SK-N-SH (cell line): ENCODE data around the gene CEP295NL. TPM values are rescaled to one million over a fixed set of nuclear protein-coding genes. Genes with fewer than 3 reads are reported as not detected.

Experiments used
- CTCF ChIA-PET: fragments of 300-600, 350-600 bp; formaldehyde crosslinking; extraction: SDS; loops from one replicate; lab custom pipeline; 2021; lab: Yijun Ruan, JAX
- POLR2A ChIA-PET: fragments of 350-600 bp; sonication (Branson Sonifier 250); formaldehyde crosslinking; extraction: SDS; loops from one replicate; lab custom pipeline; 2020; ENCODE audit warnings: antibody characterized with exemption, inconsistent platforms; lab: Yijun Ruan, JAX
- DNase-seq: peaks from one replicate; pipeline ENCODE4 v3.0.0; 2012
- H2AFZ ChIP-seq: fragments of 200-600 bp; sonication (generic); 2 replicates; pipeline ENCODE4 v1.8.1; 2016; ENCODE audit warnings: antibody characterized with exemption, mild to moderate bottlenecking, low read depth
- H3F3A ChIP-seq: fragments of 200-600 bp; sonication (generic); replicated peaks from 2 replicates; pipeline ENCODE3; 2016; ENCODE audit warnings: antibody characterized with exemption, mild to moderate bottlenecking; ENCODE audit not compliant: insufficient read depth
- H3K27ac ChIP-seq, 2 experiments: fragments of 200-500 bp in 1 of 2; fragments of 200-600 bp in 1 of 2; sonication (Bioruptor generic) in 1 of 2; sonication (generic), shearing (Covaris generic) in 1 of 2; 2 replicates each; pipeline versions ENCODE4 v1.5.1 to v1.6.1; 2014 to 2016; ENCODE audit warnings: low read depth in 2 of 2, inconsistent platforms in 1 of 2, low read length in 1 of 2, mild to moderate bottlenecking in 1 of 2, mixed read lengths in 1 of 2
- H3K27me3 ChIP-seq: fragments of 200-600 bp; sonication (generic), shearing (Covaris generic); 2 replicates; pipeline ENCODE4 v1.6.1; 2016; ENCODE audit warnings: mixed run types; ENCODE audit not compliant: insufficient read depth
- H3K36me3 ChIP-seq, 2 experiments: fragments of 200-500 bp in 1 of 2; fragments of 200-600 bp in 1 of 2; sonication (Bioruptor generic) in 1 of 2; sonication (generic) in 1 of 2; replicated peaks in 1 of 2; 2 replicates each; pipeline versions ENCODE3 to v1.5.1; 2014 to 2016; ENCODE audit warnings: low read length in 1 of 2, mild to moderate bottlenecking in 1 of 2; ENCODE audit not compliant: insufficient read depth in 2 of 2, control insufficient read depth in 1 of 2
- H3K4me1 ChIP-seq, 2 experiments: fragments of 200-500 bp in 1 of 2; fragments of 200-600 bp in 1 of 2; sonication (Bioruptor generic) in 1 of 2; sonication (generic), shearing (Covaris generic) in 1 of 2; 2 replicates each; pipeline versions ENCODE4 v1.5.1 to v1.6.1; 2014 to 2016; ENCODE audit warnings: low read depth in 1 of 2, low read length in 1 of 2, mixed run types in 1 of 2; ENCODE audit not compliant: insufficient read depth in 2 of 2, control insufficient read depth in 1 of 2
- H3K4me2 ChIP-seq: fragments of 200-600 bp; sonication (generic), shearing (Covaris generic); 2 replicates; pipeline ENCODE4 v1.6.1; 2017; ENCODE audit warnings: mixed run types
- H3K4me3 ChIP-seq, 2 experiments: fragments of 200-500 bp in 1 of 2; fragments of 200-600 bp in 1 of 2; sonication (Bioruptor generic) in 1 of 2; sonication (generic), shearing (Covaris generic) in 1 of 2; 2 replicates each; pipeline versions ENCODE4 v1.5.1 to v1.8.1; 2014 to 2016; ENCODE audit warnings: low read depth in 2 of 2, inconsistent platforms in 1 of 2, low read length in 1 of 2, mild to moderate bottlenecking in 1 of 2, mixed read lengths in 1 of 2, moderate library complexity in 1 of 2
- H3K79me2 ChIP-seq: fragments of 200-600 bp; sonication (generic); 2 replicates; pipeline ENCODE4 v1.8.1; 2017; ENCODE audit warnings: mild to moderate bottlenecking; ENCODE audit not compliant: insufficient read depth
- H3K9ac ChIP-seq: fragments of 200-600 bp; sonication (generic); 2 replicates; pipeline ENCODE4 v1.6.1; 2017; ENCODE audit warnings: mixed run types
- H3K9me2 ChIP-seq: fragments of 200-600 bp; sonication (generic); 2 replicates; pipeline ENCODE4 v1.6.1; 2017; ENCODE audit warnings: mixed run types
- H3K9me3 ChIP-seq: fragments of 200-600 bp; sonication (generic); 2 replicates; pipeline ENCODE4 v1.6.1; 2017; ENCODE audit warnings: mixed run types, mild to moderate bottlenecking, moderate library complexity
- H4K20me1 ChIP-seq: fragments of 200-600 bp; sonication (generic); 2 replicates; pipeline ENCODE4 v1.6.1; 2017; ENCODE audit warnings: mild to moderate bottlenecking, mixed run types; ENCODE audit not compliant: insufficient read depth
- ELF1 ChIP-seq: IDR thresholded peaks from 2 replicates; pipeline ENCODE4 v1.4.0; 2012
- FOXM1 ChIP-seq: IDR thresholded peaks from 2 replicates; pipeline ENCODE4 v1.4.0; 2012; ENCODE audit warnings: low read depth, mild to moderate bottlenecking
- MXI1 ChIP-seq: IDR thresholded peaks from 2 replicates; pipeline ENCODE4 v1.6.1; 2012; ENCODE audit warnings: mild to moderate bottlenecking, low read depth, low read length, improper control_type of control experiment
- RCOR1 ChIP-seq: fragments of 150-350 bp; IDR thresholded peaks from 2 replicates; pipeline ENCODE4 v1.6.1; 2017; ENCODE audit warnings: antibody characterized with exemption, low read length
- RFX5 ChIP-seq: IDR thresholded peaks from 2 replicates; pipeline ENCODE4 v1.6.1; 2012; ENCODE audit warnings: mild to moderate bottlenecking, improper control_type of control experiment, low read length
- RXRA ChIP-seq: IDR thresholded peaks from 2 replicates; pipeline ENCODE4 v1.4.0; 2012; ENCODE audit warnings: low read depth, mild to moderate bottlenecking, borderline replicate concordance
- SMC3 ChIP-seq: IDR thresholded peaks from 2 replicates; pipeline ENCODE4 v1.6.1; 2012; ENCODE audit warnings: low read depth, low read length, improper control_type of control experiment
- TAF1 ChIP-seq: IDR thresholded peaks from 2 replicates; pipeline ENCODE4 v1.6.1; 2012; ENCODE audit warnings: low read depth, mild to moderate bottlenecking, low read length, moderate library complexity, borderline replicate concordance
- TCF12 ChIP-seq: IDR thresholded peaks from 2 replicates; pipeline ENCODE4 v1.4.0; 2012
- YY1 ChIP-seq: IDR thresholded peaks from 2 replicates; pipeline ENCODE4 v1.4.0; 2012; ENCODE audit warnings: low read depth, mild to moderate bottlenecking
- WGBS: methylation state at CpG from one replicate; pipeline ENCODE4 v1.1.6; 2017; ENCODE audit warnings: low lambda C conversion rate; 5-methylcytosine and 5-hydroxymethylcytosine counted together
- polyA plus RNA-seq, 3 experiments: library from polyadenylated mRNA; depleted of rRNA; stranded (reverse); fragments of >200 nt; gene quantifications; 2 replicates each; pipeline ENCODE4 v1.2.3, GENCODE V29; 2012
- TF ChIP-seq, protein P1 (sequence below): IDR thresholded peaks from 2 replicates; pipeline ENCODE4; 2012
- TF ChIP-seq, protein P2 (sequence below): fragments of 200-600 bp; sonication (generic); IDR thresholded peaks from 2 replicates; pipeline ENCODE4 v1.6.1; 2017; ENCODE audit warnings: antibody characterized with exemption, mild to moderate bottlenecking, moderate library complexity
- TF ChIP-seq, protein P3 (sequence below): IDR thresholded peaks from 2 replicates; pipeline ENCODE4 v1.4.0; 2012; ENCODE audit warnings: low read depth, borderline replicate concordance
- TF ChIP-seq, protein P4 (sequence below): IDR thresholded peaks from 2 replicates; pipeline ENCODE4 v1.6.1; 2012; ENCODE audit warnings: mild to moderate bottlenecking, low read depth, low read length, moderate library complexity
- TF ChIP-seq, protein P5 (sequence below): IDR thresholded peaks from 2 replicates; pipeline ENCODE4 v1.4.0; 2012; ENCODE audit warnings: low read depth

The CEP295NL gene
- polyA plus RNA-seq, 1 of the 3 experiments (the other 2 are of a cell fraction), result 0.35 TPM

DNA sequence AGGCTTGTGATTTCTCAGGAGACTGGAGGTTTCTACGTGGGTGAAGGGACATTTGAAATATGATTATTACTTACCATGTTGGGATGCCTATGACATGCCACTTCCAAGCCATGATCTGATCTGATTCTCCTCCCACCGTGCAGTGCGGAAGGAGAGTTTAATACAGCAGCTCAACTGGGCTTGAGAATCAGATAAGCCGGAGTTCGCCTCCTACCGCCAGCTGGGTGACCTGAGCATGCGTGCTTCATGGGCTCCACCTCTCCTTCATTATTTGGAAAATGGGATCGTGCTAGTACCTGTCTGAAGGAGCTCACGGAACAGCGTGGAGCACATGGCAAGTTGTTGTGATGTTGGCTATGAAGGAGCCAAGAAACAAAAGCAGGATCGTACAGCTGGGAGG, 34.6 kb upstream of the CEP295NL start:
- Histone ChIP-seq H4K20me1 (no peaks in the 10 kb centered on the region), H3K79me2 (no peaks in the 10 kb centered on the region), H2AFZ (no peak overlapping the region), H3K4me1 (peaks cover 48 to 54% of the 10 kb centered on the region in 2 experiments), H3F3A (peaks cover 53% of the 10 kb centered on the region), H3K36me3 (no peaks in the 10 kb centered on the region), H3K4me3 (no peak overlapping the region), H3K27me3 (no peaks in the 10 kb centered on the region), H3K9me3 (no peaks in the 10 kb centered on the region), H3K9me2 (no peaks in the 10 kb centered on the region), H3K4me2 (no peak overlapping the region)
- CTCF ChIA-PET, result interaction anchor here (0.9 to 9.5 kb wide), 4 partner anchors 19 to 71 kb away, joined by 3 to 93 read pairs (median 8); no protein-coding TSS in a partner anchor
- POLR2A ChIA-PET, result no interaction called here
- WGBS, result 89% methylated on average over 11 of the region's 11 CpGs
- no peak for TF ChIP-seq RCOR1
- no peak for TF ChIP-seq MXI1
- TF ChIP-seq, protein P1, sequence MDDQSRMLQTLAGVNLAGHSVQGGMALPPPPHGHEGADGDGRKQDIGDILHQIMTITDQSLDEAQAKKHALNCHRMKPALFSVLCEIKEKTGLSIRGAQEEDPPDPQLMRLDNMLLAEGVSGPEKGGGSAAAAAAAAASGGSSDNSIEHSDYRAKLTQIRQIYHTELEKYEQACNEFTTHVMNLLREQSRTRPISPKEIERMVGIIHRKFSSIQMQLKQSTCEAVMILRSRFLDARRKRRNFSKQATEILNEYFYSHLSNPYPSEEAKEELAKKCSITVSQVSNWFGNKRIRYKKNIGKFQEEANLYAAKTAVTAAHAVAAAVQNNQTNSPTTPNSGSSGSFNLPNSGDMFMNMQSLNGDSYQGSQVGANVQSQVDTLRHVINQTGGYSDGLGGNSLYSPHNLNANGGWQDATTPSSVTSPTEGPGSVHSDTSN, result no peak
- TF ChIP-seq, protein P2, sequence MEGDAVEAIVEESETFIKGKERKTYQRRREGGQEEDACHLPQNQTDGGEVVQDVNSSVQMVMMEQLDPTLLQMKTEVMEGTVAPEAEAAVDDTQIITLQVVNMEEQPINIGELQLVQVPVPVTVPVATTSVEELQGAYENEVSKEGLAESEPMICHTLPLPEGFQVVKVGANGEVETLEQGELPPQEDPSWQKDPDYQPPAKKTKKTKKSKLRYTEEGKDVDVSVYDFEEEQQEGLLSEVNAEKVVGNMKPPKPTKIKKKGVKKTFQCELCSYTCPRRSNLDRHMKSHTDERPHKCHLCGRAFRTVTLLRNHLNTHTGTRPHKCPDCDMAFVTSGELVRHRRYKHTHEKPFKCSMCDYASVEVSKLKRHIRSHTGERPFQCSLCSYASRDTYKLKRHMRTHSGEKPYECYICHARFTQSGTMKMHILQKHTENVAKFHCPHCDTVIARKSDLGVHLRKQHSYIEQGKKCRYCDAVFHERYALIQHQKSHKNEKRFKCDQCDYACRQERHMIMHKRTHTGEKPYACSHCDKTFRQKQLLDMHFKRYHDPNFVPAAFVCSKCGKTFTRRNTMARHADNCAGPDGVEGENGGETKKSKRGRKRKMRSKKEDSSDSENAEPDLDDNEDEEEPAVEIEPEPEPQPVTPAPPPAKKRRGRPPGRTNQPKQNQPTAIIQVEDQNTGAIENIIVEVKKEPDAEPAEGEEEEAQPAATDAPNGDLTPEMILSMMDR, result no peak
- TF ChIP-seq YY1, result no peak
- TF ChIP-seq ELF1, result no peak
- TF ChIP-seq, all 33 proteins: peak for 0
- no peak for DNase-seq
- Histone ChIP-seq H3K9ac (no peak overlapping the region), H3K27ac (0 out of 4 replicates have a peak overlapping the region, but pooled peaks of 1 of the 2 experiments have one; percentile 3)

DNA sequence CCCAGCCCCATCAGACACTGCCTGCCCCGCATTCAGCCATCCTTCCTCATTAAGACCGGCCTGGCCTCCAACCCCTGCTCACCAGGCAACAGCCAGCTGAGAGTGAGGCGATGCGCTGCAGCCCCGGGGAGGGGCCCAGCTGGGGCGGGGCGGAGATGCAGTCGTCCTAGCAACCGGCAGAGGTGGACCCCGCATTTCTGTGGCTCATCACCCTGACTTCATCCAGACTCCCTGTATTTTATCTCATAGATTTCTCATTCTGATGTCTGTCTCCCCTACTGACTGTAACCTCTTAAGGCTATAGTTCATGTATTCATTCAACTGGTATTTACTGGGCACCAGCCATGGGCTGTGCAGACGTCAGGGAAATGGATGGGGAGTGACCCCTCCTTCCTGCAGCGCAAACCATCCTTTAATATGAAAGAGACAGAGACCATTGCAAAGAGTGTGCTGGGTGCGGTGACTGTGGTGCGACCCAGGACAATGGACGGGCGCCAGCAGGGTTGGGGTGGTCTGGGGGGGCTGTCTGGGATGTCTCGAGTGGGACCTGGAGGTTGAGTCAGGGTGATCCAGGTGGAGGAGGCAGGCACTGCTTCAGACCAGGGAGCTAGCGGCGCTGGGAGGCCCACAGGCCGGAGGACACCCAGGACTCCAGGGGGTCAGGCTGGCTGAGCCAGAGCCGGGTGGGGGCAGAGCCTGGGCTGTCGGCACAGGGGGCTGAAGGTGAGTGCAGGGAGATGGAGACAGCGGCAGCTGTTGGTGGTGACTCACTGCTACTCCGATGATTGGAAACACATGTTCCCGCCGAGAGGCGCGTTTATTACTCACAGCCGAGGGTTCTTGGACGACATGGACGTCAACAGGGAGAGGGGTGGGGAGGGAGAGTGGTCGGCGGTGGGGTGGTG, 32.7 kb upstream of the CEP295NL start:
- Histone ChIP-seq H3K4me1 (peaks cover 51 to 52% of the 10 kb centered on the region in 2 experiments), H3K36me3 (no peaks in the 10 kb centered on the region), H3K9me2 (no peaks in the 10 kb centered on the region), H3K27me3 (no peaks in the 10 kb centered on the region), H3K9me3 (no peaks in the 10 kb centered on the region), H3K27ac (peak overlapping the region; percentile 98), H3K79me2 (no peaks in the 10 kb centered on the region), H3K4me3 (peak overlapping the region; percentile 26 to 55), H3K9ac (peak overlapping the region; percentile 73), H4K20me1 (no peaks in the 10 kb centered on the region), H3K4me2 (peak overlapping the region; percentile 88), H3F3A (peaks cover 55% of the 10 kb centered on the region), H2AFZ (no peak overlapping the region)
- ChIA-PET CTCF (interaction anchor here (0.6 to 9.5 kb wide), 9 partner anchors 8 to 580 kb away, joined by 3 to 93 read pairs (median 4); no protein-coding TSS in a partner anchor), POLR2A (interaction anchor here (0.7 to 3.4 kb wide), 7 partner anchors 10 to 70 kb away, joined by 3 to 16 read pairs (median 4); partner anchors contain the start of gene TIMP2)
- DNase-seq, result peak; percentile 97
- WGBS, result 4% methylated on average over 28 of the region's 33 CpGs
- TF ChIP-seq TAF1 (peak; percentile 49; the same call in 1 of the 2 replicates), SMC3 (peak; percentile 9; the same call in 1 of the 2 replicates), RCOR1 (peak; percentile 85), FOXM1 (peak; percentile 66; the same call in 1 of the 2 replicates), RXRA (peak; percentile 96), TCF12 (peak; percentile 98), YY1 (no peak; the same call in none of the 2 replicates), RFX5 (no peak)
- TF ChIP-seq, protein P3, sequence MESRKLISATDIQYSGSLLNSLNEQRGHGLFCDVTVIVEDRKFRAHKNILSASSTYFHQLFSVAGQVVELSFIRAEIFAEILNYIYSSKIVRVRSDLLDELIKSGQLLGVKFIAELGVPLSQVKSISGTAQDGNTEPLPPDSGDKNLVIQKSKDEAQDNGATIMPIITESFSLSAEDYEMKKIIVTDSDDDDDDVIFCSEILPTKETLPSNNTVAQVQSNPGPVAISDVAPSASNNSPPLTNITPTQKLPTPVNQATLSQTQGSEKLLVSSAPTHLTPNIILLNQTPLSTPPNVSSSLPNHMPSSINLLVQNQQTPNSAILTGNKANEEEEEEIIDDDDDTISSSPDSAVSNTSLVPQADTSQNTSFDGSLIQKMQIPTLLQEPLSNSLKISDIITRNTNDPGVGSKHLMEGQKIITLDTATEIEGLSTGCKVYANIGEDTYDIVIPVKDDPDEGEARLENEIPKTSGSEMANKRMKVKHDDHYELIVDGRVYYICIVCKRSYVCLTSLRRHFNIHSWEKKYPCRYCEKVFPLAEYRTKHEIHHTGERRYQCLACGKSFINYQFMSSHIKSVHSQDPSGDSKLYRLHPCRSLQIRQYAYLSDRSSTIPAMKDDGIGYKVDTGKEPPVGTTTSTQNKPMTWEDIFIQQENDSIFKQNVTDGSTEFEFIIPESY, result peak; percentile 79
- TF ChIP-seq, protein P4, sequence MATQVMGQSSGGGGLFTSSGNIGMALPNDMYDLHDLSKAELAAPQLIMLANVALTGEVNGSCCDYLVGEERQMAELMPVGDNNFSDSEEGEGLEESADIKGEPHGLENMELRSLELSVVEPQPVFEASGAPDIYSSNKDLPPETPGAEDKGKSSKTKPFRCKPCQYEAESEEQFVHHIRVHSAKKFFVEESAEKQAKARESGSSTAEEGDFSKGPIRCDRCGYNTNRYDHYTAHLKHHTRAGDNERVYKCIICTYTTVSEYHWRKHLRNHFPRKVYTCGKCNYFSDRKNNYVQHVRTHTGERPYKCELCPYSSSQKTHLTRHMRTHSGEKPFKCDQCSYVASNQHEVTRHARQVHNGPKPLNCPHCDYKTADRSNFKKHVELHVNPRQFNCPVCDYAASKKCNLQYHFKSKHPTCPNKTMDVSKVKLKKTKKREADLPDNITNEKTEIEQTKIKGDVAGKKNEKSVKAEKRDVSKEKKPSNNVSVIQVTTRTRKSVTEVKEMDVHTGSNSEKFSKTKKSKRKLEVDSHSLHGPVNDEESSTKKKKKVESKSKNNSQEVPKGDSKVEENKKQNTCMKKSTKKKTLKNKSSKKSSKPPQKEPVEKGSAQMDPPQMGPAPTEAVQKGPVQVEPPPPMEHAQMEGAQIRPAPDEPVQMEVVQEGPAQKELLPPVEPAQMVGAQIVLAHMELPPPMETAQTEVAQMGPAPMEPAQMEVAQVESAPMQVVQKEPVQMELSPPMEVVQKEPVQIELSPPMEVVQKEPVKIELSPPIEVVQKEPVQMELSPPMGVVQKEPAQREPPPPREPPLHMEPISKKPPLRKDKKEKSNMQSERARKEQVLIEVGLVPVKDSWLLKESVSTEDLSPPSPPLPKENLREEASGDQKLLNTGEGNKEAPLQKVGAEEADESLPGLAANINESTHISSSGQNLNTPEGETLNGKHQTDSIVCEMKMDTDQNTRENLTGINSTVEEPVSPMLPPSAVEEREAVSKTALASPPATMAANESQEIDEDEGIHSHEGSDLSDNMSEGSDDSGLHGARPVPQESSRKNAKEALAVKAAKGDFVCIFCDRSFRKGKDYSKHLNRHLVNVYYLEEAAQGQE, result peak; percentile 44; the same call in 1 of the 2 replicates
- TF ChIP-seq, protein P5, sequence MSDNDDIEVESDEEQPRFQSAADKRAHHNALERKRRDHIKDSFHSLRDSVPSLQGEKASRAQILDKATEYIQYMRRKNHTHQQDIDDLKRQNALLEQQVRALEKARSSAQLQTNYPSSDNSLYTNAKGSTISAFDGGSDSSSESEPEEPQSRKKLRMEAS, result peak; percentile 61; the same call in 1 of the 2 replicates
